Neural progenitor cell (in vitro differentiated cells): ENCODE measurements around the gene ATP6V0A4. TPM values are rescaled to one million over a fixed set of nuclear protein-coding genes. Genes with fewer than 3 reads are reported as not detected.
"Not testable (repeated sequence)": the region's sequence is repeated elsewhere in the genome, so short reads cannot be mapped to it uniquely, and the experiment has no call there.

Source experiments
- DNase-seq: peaks from one replicate; pipeline ENCODE4 v3.0.0-alpha.2; 2016; ENCODE audit warnings: low spot score
- H2AFZ ChIP-seq: fragments of 200-600 bp; sonication (generic); replicated peaks from 2 replicates; pipeline ENCODE4 v1.6.1; 2016; ENCODE audit warnings: antibody characterized with exemption
- H3F3A ChIP-seq: fragments of 200-600 bp; sonication (generic); 2 replicates; pipeline ENCODE4 v1.6.1; 2016; ENCODE audit warnings: antibody characterized with exemption, low read depth
- H3K27ac ChIP-seq: fragments of 200-600 bp; sonication (generic); 2 replicates; pipeline ENCODE4 v1.5.1; 2016; ENCODE audit warnings: mild to moderate bottlenecking
- H3K27me3 ChIP-seq: fragments of 200-600 bp; sonication (generic); 2 replicates; pipeline ENCODE4 v1.6.1; 2016; ENCODE audit warnings: mild to moderate bottlenecking, moderate library complexity
- H3K36me3 ChIP-seq: fragments of 200-600 bp; sonication (generic); 2 replicates; pipeline ENCODE4 v1.5.1; 2016
- H3K4me1 ChIP-seq: fragments of 200-600 bp; sonication (generic); 2 replicates; pipeline ENCODE4 v1.6.1; 2016; ENCODE audit warnings: mixed run types
- H3K4me2 ChIP-seq: fragments of 200-600 bp; sonication (generic); 2 replicates; pipeline ENCODE4 v1.6.1; 2016
- H3K4me3 ChIP-seq: fragments of 200-600 bp; sonication (generic); 2 replicates; pipeline ENCODE4 v1.5.1; 2016
- H3K79me2 ChIP-seq: fragments of 200-600 bp; sonication (generic); 2 replicates; pipeline ENCODE4 v1.6.1; 2016; ENCODE audit warnings: low read depth
- H3K9ac ChIP-seq: fragments of 200-600 bp; sonication (generic); 2 replicates; pipeline ENCODE4 v1.6.1; 2016
- H3K9me3 ChIP-seq: fragments of 200-600 bp; sonication (generic); 2 replicates; pipeline ENCODE4 v1.5.1; 2016; ENCODE audit warnings: low read depth
- H4K20me1 ChIP-seq: fragments of 200-600 bp; sonication (generic); 2 replicates; pipeline ENCODE4 v1.6.1; 2016; ENCODE audit warnings: low read depth
- H3K27ac Mint-ChIP-seq: 3 replicates; pipeline ENCODE4 v1.8.0; 2021; ENCODE audit warnings: mixed read lengths
- H3K27me3 Mint-ChIP-seq: 2 replicates; pipeline ENCODE4 v1.8.0; 2022; ENCODE audit warnings: low read depth, mild to moderate bottlenecking, inconsistent platforms, moderate library complexity, mixed read lengths; ENCODE audit not compliant: insufficient read depth
- H3K36me3 Mint-ChIP-seq: 3 replicates; pipeline ENCODE4 v1.8.0; 2021; ENCODE audit warnings: mixed read lengths
- H3K4me1 Mint-ChIP-seq: 3 replicates; pipeline ENCODE4 v1.8.0; 2021; ENCODE audit warnings: mixed read lengths
- H3K4me3 Mint-ChIP-seq: 3 replicates; pipeline ENCODE4 v1.8.0; 2021; ENCODE audit warnings: mild to moderate bottlenecking, moderate library complexity, mixed read lengths
- H3K9me3 Mint-ChIP-seq: 3 replicates; pipeline ENCODE4 v1.8.0; 2020; ENCODE audit warnings: mixed read lengths
- CTCF ChIP-seq: fragments of 200-600 bp; sonication (generic); IDR thresholded peaks from 2 replicates; pipeline ENCODE4 v1.5.1; 2017; ENCODE audit warnings: antibody characterized with exemption, mild to moderate bottlenecking
- EZH2 ChIP-seq: fragments of 200-600 bp; sonication (generic); IDR thresholded peaks from 2 replicates; pipeline ENCODE4 v1.6.1; 2017; ENCODE audit warnings: antibody characterized with exemption, mild to moderate bottlenecking, moderate library complexity
- EZH2phosphoT487 ChIP-seq: fragments of 200-600 bp; sonication (generic); IDR thresholded peaks from 2 replicates; pipeline ENCODE4 v1.6.1; 2017; ENCODE audit warnings: antibody characterized with exemption
- total RNA-seq: library from RNA; depleted of rRNA; stranded (reverse); fragments of >200 nt; gene quantifications from 2 replicates; pipeline ENCODE4 v1.2.3, GENCODE V29; 2015; ENCODE audit warnings: low replicate concordance

Gene ATP6V0A4
- total RNA-seq, 1 donor from 2014 or later = 0.36 TPM

GRCh38 chr7:138699661-138700060, 98.3 kb downstream of the ATP6V0A4 start:
- Histone ChIP-seq H3K9ac (no peak overlapping the region), H3K4me2 (no peak overlapping the region), H3K27ac (no peak overlapping the region), H3K79me2 (no peaks in the 10 kb centered on the region), H3K9me3 (no peaks in the 10 kb centered on the region), H3K27me3 (no peaks in the 10 kb centered on the region), H3K4me3 (no peak overlapping the region), H4K20me1 (no peaks in the 10 kb centered on the region), H3F3A (no peaks in the 10 kb centered on the region), H3K4me1 (no peaks in the 10 kb centered on the region), H3K36me3 (no peaks in the 10 kb centered on the region), H2AFZ (no peak overlapping the region)
- DNase-seq = no peak
- Mint-ChIP-seq H3K9me3 (no peaks in the 10 kb centered on the region), H3K36me3 (no peaks in the 10 kb centered on the region), H3K4me1 (peaks cover 4% of the 10 kb centered on the region), H3K27me3 (peaks cover 8% of the 10 kb centered on the region), H3K4me3 (no peak overlapping the region), H3K27ac (no peak overlapping the region)
- TF ChIP-seq CTCF = no peak
- TF ChIP-seq EZH2 = no peak
- TF ChIP-seq EZH2phosphoT487 = no peak

GRCh38 chr7:138698281-138698680, 99.7 kb downstream of the ATP6V0A4 start:
- no peak for TF ChIP-seq EZH2phosphoT487
- TF ChIP-seq EZH2 = no peak
- TF ChIP-seq CTCF = no peak
- H3K4me3 Mint-ChIP-seq = no peak overlapping the region
- no peaks in the 10 kb centered on the region for H3K36me3 Mint-ChIP-seq

GRCh38 chr7:138697535-138698182, 100.3 kb downstream of the ATP6V0A4 start:
- H3K4me1 Mint-ChIP-seq = peaks cover 4% of the 10 kb centered on the region
- H3K4me3 Mint-ChIP-seq = no peak overlapping the region
- Histone ChIP-seq H3K4me1 (no peaks in the 10 kb centered on the region), H3K27me3 (no peaks in the 10 kb centered on the region), H3K4me2 (no peak overlapping the region), H4K20me1 (no peaks in the 10 kb centered on the region), H3K9ac (no peak overlapping the region), H3K27ac (no peak overlapping the region), H3F3A (no peaks in the 10 kb centered on the region), H3K36me3 (no peaks in the 10 kb centered on the region), H2AFZ (no peak overlapping the region), H3K4me3 (no peak overlapping the region), H3K79me2 (no peaks in the 10 kb centered on the region), H3K9me3 (no peaks in the 10 kb centered on the region)
- DNase-seq = no peak
- no peak for TF ChIP-seq CTCF
- TF ChIP-seq EZH2phosphoT487 = no peak
- H3K36me3 Mint-ChIP-seq = no peaks in the 10 kb centered on the region
- no peak overlapping the region for H3K27ac Mint-ChIP-seq
- no peaks in the 10 kb centered on the region for H3K9me3 Mint-ChIP-seq
- peaks cover 8% of the 10 kb centered on the region for H3K27me3 Mint-ChIP-seq

More at GRCh38 chr7:138698281-138698680, 99.7 kb downstream of the ATP6V0A4 start:
- Histone ChIP-seq H2AFZ (no peak overlapping the region), H3F3A (no peaks in the 10 kb centered on the region), H3K4me1 (no peaks in the 10 kb centered on the region), H3K36me3 (no peaks in the 10 kb centered on the region), H3K4me2 (no peak overlapping the region), H3K9ac (no peak overlapping the region), H3K27ac (no peak overlapping the region), H3K9me3 (no peaks in the 10 kb centered on the region), H3K4me3 (no peak overlapping the region), H3K79me2 (no peaks in the 10 kb centered on the region), H3K27me3 (no peaks in the 10 kb centered on the region), H4K20me1 (no peaks in the 10 kb centered on the region)
- no peak for DNase-seq
- Mint-ChIP-seq H3K9me3 (no peaks in the 10 kb centered on the region), H3K4me1 (peaks cover 4% of the 10 kb centered on the region), H3K27me3 (peaks cover 8% of the 10 kb centered on the region), H3K27ac (no peak overlapping the region)

GRCh38 chr7:138695776-138696175, 102.2 kb downstream of the ATP6V0A4 start:
- not testable (repeated sequence) for H3K4me3 ChIP-seq, H3K4me1 Mint-ChIP-seq, H4K20me1 ChIP-seq, H3K36me3 ChIP-seq, H3K4me2 ChIP-seq, H3K79me2 ChIP-seq, H3K27me3 ChIP-seq, H3F3A ChIP-seq, H3K9ac ChIP-seq, H3K4me3 Mint-ChIP-seq, H3K27me3 Mint-ChIP-seq, DNase-seq, H2AFZ ChIP-seq, H3K27ac Mint-ChIP-seq, H3K9me3 ChIP-seq, H3K27ac ChIP-seq, H3K36me3 Mint-ChIP-seq, H3K9me3 Mint-ChIP-seq, H3K4me1 ChIP-seq
